Measurements from ENCODE around the gene BPIFB2. TPM values are rescaled to one million over a fixed set of nuclear protein-coding genes. Genes with fewer than 3 reads are reported as not detected.

BPIFB2 gene
- total RNA-seq, 1 donor from 2014 or later: not detected

DNA sequence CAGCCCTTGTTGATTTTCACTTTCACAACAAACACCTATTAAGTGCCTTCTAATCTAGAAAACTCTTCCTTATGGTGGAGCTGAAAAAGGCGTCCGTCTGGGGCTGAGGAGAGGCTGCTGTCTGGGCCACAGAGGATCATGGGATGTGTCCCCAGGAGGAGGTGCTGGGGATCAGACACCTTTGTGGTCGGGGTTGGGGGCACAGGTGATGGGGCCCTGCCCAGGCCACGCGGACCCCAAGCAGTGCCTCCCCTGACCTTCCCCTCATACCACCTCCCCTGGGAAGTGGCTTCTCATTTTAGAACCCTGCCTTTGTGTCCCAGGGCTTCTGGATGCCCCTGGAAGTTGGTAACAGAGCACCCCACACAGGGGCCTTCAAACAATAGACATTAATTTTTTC, 44.3 kb upstream of the BPIFB2 start:
- Mint-ChIP-seq H3K27ac (ENCODE audit: unreplicated experiment) (no peak overlapping the region), H3K27me3 (ENCODE audit: low read depth, unreplicated experiment) (peaks cover 39% of the 10 kb centered on the region), H3K4me3 (ENCODE audit: unreplicated experiment) (no peak overlapping the region), H3K36me3 (ENCODE audit: low read depth, unreplicated experiment) (no peaks in the 10 kb centered on the region), H3K4me1 (ENCODE audit: low read depth, unreplicated experiment) (no peaks in the 10 kb centered on the region), H3K9me3 (ENCODE audit: unreplicated experiment) (peaks cover 10% of the 10 kb centered on the region)
- Histone ChIP-seq H3K27ac (ENCODE audit: low read depth, low read length) (no peak overlapping the region), H3K4me2 (ENCODE audit: low read length) (no peak overlapping the region), H3K9ac (ENCODE audit: low read length) (no peak overlapping the region), H3K36me3 (ENCODE audit: insufficient read depth, low read length) (no peaks in the 10 kb centered on the region), H4K20me1 (ENCODE audit: insufficient read depth, low read length) (no peaks in the 10 kb centered on the region), H3K4me3 (ENCODE audit: insufficient read depth, low read depth, low read length) (no peak overlapping the region), H3K27me3 (ENCODE audit: insufficient read depth, low read length) (no peaks in the 10 kb centered on the region), H2AFZ (ENCODE audit: low read depth, low read length) (no peak overlapping the region), H3K9me3 (ENCODE audit: insufficient read depth, low read depth, low read length) (no peaks in the 10 kb centered on the region), H3K79me2 (ENCODE audit: insufficient read depth, low read length) (no peaks in the 10 kb centered on the region), H3K4me1 (ENCODE audit: insufficient read depth, low read length) (no peaks in the 10 kb centered on the region)
- DNase-seq (ENCODE audit: low read depth): no peak
- TF ChIP-seq EZH2 (IDR thresholded peaks at IDR 0.05; ENCODE audit: insufficient read depth, low read length): no peak
- FAIRE-seq: no peak

GRCh38 chr20:32964575-32964974, 42.9 kb upstream of the BPIFB2 start:
- no peak overlapping the region for H3K4me2 ChIP-seq (ENCODE audit: low read length)
- peaks cover 33% of the 10 kb centered on the region for H3K27me3 Mint-ChIP-seq (ENCODE audit: low read depth, unreplicated experiment)

DNA sequence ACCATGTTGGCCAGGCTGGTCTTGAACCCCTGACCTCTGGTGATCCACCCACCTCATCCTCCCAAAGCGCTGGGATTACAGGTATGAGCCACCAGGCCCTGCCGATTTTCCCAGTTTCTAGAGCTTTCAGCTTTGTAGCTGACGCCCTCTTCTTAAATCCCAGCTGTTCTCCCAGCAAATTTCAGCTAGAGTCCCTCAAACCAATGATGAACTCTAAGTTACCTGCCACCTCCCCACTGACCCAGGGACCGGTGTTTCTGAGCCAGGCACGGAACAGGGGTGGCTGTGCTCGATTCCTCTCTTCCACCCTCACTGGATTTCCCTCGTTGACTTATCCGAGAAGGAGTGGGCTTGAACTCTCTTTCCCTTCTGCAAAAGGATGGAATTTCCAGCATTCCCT, 42.4 kb upstream of the BPIFB2 start:
- no peak overlapping the region for H3K27ac Mint-ChIP-seq (ENCODE audit: unreplicated experiment)
- Histone ChIP-seq H4K20me1 (ENCODE audit: insufficient read depth, low read length) (no peaks in the 10 kb centered on the region), H3K4me3 (ENCODE audit: insufficient read depth, low read depth, low read length) (no peak overlapping the region), H3K9me3 (ENCODE audit: insufficient read depth, low read depth, low read length) (no peaks in the 10 kb centered on the region), H2AFZ (ENCODE audit: low read depth, low read length) (no peak overlapping the region), H3K36me3 (ENCODE audit: insufficient read depth, low read length) (no peaks in the 10 kb centered on the region), H3K4me1 (ENCODE audit: insufficient read depth, low read length) (no peaks in the 10 kb centered on the region), H3K27me3 (ENCODE audit: insufficient read depth, low read length) (no peaks in the 10 kb centered on the region), H3K9ac (ENCODE audit: low read length) (no peak overlapping the region), H3K79me2 (ENCODE audit: insufficient read depth, low read length) (no peaks in the 10 kb centered on the region), H3K27ac (ENCODE audit: low read depth, low read length) (no peak overlapping the region), H3K4me2 (ENCODE audit: low read length) (no peak overlapping the region)
- TF ChIP-seq EZH2 (IDR thresholded peaks at IDR 0.05; ENCODE audit: insufficient read depth, low read length): no peak
- TF ChIP-seq, protein P1, sequence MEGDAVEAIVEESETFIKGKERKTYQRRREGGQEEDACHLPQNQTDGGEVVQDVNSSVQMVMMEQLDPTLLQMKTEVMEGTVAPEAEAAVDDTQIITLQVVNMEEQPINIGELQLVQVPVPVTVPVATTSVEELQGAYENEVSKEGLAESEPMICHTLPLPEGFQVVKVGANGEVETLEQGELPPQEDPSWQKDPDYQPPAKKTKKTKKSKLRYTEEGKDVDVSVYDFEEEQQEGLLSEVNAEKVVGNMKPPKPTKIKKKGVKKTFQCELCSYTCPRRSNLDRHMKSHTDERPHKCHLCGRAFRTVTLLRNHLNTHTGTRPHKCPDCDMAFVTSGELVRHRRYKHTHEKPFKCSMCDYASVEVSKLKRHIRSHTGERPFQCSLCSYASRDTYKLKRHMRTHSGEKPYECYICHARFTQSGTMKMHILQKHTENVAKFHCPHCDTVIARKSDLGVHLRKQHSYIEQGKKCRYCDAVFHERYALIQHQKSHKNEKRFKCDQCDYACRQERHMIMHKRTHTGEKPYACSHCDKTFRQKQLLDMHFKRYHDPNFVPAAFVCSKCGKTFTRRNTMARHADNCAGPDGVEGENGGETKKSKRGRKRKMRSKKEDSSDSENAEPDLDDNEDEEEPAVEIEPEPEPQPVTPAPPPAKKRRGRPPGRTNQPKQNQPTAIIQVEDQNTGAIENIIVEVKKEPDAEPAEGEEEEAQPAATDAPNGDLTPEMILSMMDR (IDR thresholded peaks at IDR 0.05; ENCODE audit: insufficient read depth, low read depth, low read length): no peak
- no peak overlapping the region for H3K4me3 Mint-ChIP-seq (ENCODE audit: unreplicated experiment)
- H3K27me3 Mint-ChIP-seq (ENCODE audit: low read depth, unreplicated experiment): peaks cover 31% of the 10 kb centered on the region
- H3K9me3 Mint-ChIP-seq (ENCODE audit: unreplicated experiment): peaks cover 4% of the 10 kb centered on the region
- FAIRE-seq (no peak), DNase-seq (ENCODE audit: low read depth) (no peak)
- no peaks in the 10 kb centered on the region for H3K4me1 Mint-ChIP-seq (ENCODE audit: low read depth, unreplicated experiment)
- no peaks in the 10 kb centered on the region for H3K36me3 Mint-ChIP-seq (ENCODE audit: low read depth, unreplicated experiment)

More at GRCh38 chr20:32964575-32964974, 42.9 kb upstream of the BPIFB2 start:
- Histone ChIP-seq H4K20me1 (ENCODE audit: insufficient read depth, low read length) (no peaks in the 10 kb centered on the region), H3K36me3 (ENCODE audit: insufficient read depth, low read length) (no peaks in the 10 kb centered on the region), H3K79me2 (ENCODE audit: insufficient read depth, low read length) (no peaks in the 10 kb centered on the region), H3K9ac (ENCODE audit: low read length) (no peak overlapping the region), H3K4me1 (ENCODE audit: insufficient read depth, low read length) (no peaks in the 10 kb centered on the region), H3K4me3 (ENCODE audit: insufficient read depth, low read depth, low read length) (no peak overlapping the region), H3K27ac (ENCODE audit: low read depth, low read length) (no peak overlapping the region), H3K27me3 (ENCODE audit: insufficient read depth, low read length) (no peaks in the 10 kb centered on the region), H3K9me3 (ENCODE audit: insufficient read depth, low read depth, low read length) (no peaks in the 10 kb centered on the region), H2AFZ (ENCODE audit: low read depth, low read length) (no peak overlapping the region)
- Mint-ChIP-seq H3K9me3 (ENCODE audit: unreplicated experiment) (peaks cover 4% of the 10 kb centered on the region), H3K27ac (ENCODE audit: unreplicated experiment) (no peak overlapping the region), H3K4me3 (ENCODE audit: unreplicated experiment) (no peak overlapping the region), H3K36me3 (ENCODE audit: low read depth, unreplicated experiment) (no peaks in the 10 kb centered on the region), H3K4me1 (ENCODE audit: low read depth, unreplicated experiment) (no peaks in the 10 kb centered on the region)
- FAIRE-seq (no peak), DNase-seq (ENCODE audit: low read depth) (no peak)
- no peak for TF ChIP-seq EZH2 (IDR thresholded peaks at IDR 0.05; ENCODE audit: insufficient read depth, low read length)
- TF ChIP-seq, protein P1 (IDR thresholded peaks at IDR 0.05; ENCODE audit: insufficient read depth, low read depth, low read length): no peak

Measured in astrocyte (in vitro differentiated cells and primary cell).